ENCODE results near the gene TTLL6. TPM values are rescaled to one million over a fixed set of nuclear protein-coding genes. Genes with fewer than 3 reads are reported as not detected.

TTLL6 gene
- total and polyA plus RNA-seq, 4 donors, result 0.94 to 2.8 (median 1.6) TPM

- Histone ChIP-seq H3K27ac (ENCODE audit: low read depth in 1 of 2, low read length in 1 of 2) (no peak overlapping the region), H3K9me3 (ENCODE audit: control insufficient read depth in 4 of 4, insufficient read depth in 3 of 4, low read length in 3 of 4) (no peaks in the 10 kb centered on the region), H3K4me1 (ENCODE audit: control insufficient read depth in 5 of 5, insufficient read depth in 5 of 5, low read length in 5 of 5) (no peaks in the 10 kb centered on the region), H3K27me3 (ENCODE audit: control insufficient read depth in 3 of 3, insufficient read depth in 3 of 3, low read length in 2 of 3) (peaks cover 0 to 6% (median 0%) of the 10 kb centered on the region in 3 donors), H3K4me3 (no peak overlapping the region), H3K9ac (ENCODE audit: insufficient read depth in 1 of 2, low read length in 2 of 2) (no peak overlapping the region), H3K36me3 (ENCODE audit: control insufficient read depth in 4 of 4, insufficient read depth in 4 of 4, low read length in 4 of 4) (no peaks in the 10 kb centered on the region)
- no peak for TF ChIP-seq CTCF (IDR thresholded peaks at IDR 0.05; ENCODE audit: control extremely low read depth, extremely low read depth)
- 59 to 61% methylated on average over 3 of the region's 3 CpGs for WGBS, 2 donors
- ATAC-seq (ENCODE audit: insufficient read depth, low FRiP score) (no peak), DNase-seq (no peak)
Measured at GRCh38 chr17:48770954-48771353, 46.1 kb downstream of the TTLL6 start.

GRCh38 chr17:48769009-48769675, 47.9 kb downstream of the TTLL6 start:
- peaks cover 0 to 16% (median 7%) of the 10 kb centered on the region in 3 donors for H3K27me3 ChIP-seq (ENCODE audit: control insufficient read depth in 3 of 3, insufficient read depth in 3 of 3, low read length in 2 of 3)

GRCh38 chr17:48767263-48767774, 49.7 kb downstream of the TTLL6 start:
- ATAC-seq (ENCODE audit: insufficient read depth, low FRiP score) (no peak), DNase-seq (no peak)
- peaks cover 0 to 27% (median 15%) of the 10 kb centered on the region in 3 donors for H3K27me3 ChIP-seq (ENCODE audit: control insufficient read depth in 3 of 3, insufficient read depth in 3 of 3, low read length in 2 of 3)
- no peaks in the 10 kb centered on the region for H3K9me3 ChIP-seq (ENCODE audit: control insufficient read depth in 4 of 4, insufficient read depth in 3 of 4, low read length in 3 of 4)
- H3K9ac ChIP-seq (ENCODE audit: insufficient read depth in 1 of 2, low read length in 2 of 2), result no peak overlapping the region
- no peak overlapping the region for H3K27ac ChIP-seq (ENCODE audit: low read depth in 1 of 2, low read length in 1 of 2)
- H3K4me1 ChIP-seq (ENCODE audit: control insufficient read depth in 5 of 5, insufficient read depth in 5 of 5, low read length in 5 of 5), result no peaks in the 10 kb centered on the region
- H3K36me3 ChIP-seq (ENCODE audit: control insufficient read depth in 4 of 4, insufficient read depth in 4 of 4, low read length in 4 of 4), result no peaks in the 10 kb centered on the region
- TF ChIP-seq CTCF (IDR thresholded peaks at IDR 0.05; ENCODE audit: control extremely low read depth, extremely low read depth), result no peak
- 70% methylated on average over 4 of the region's 4 CpGs for WGBS, 2 donors
- no peak overlapping the region for H3K4me3 ChIP-seq

More at GRCh38 chr17:48769009-48769675, 47.9 kb downstream of the TTLL6 start:
- WGBS, 2 donors, result 91 to 93% methylated on average over 5 of the region's 5 CpGs
- TF ChIP-seq CTCF (IDR thresholded peaks at IDR 0.05; ENCODE audit: control extremely low read depth, extremely low read depth), result no peak
- ATAC-seq (ENCODE audit: insufficient read depth, low FRiP score) (no peak), DNase-seq (no peak)
- Histone ChIP-seq H3K27ac (ENCODE audit: low read depth in 1 of 2, low read length in 1 of 2) (no peak overlapping the region), H3K36me3 (ENCODE audit: control insufficient read depth in 4 of 4, insufficient read depth in 4 of 4, low read length in 4 of 4) (no peaks in the 10 kb centered on the region), H3K4me3 (no peak overlapping the region), H3K9ac (ENCODE audit: insufficient read depth in 1 of 2, low read length in 2 of 2) (no peak overlapping the region), H3K9me3 (ENCODE audit: control insufficient read depth in 4 of 4, insufficient read depth in 3 of 4, low read length in 3 of 4) (no peaks in the 10 kb centered on the region), H3K4me1 (ENCODE audit: control insufficient read depth in 5 of 5, insufficient read depth in 5 of 5, low read length in 5 of 5) (no peaks in the 10 kb centered on the region)
